GM18868 (cell line): ENCODE data around the gene OSGIN1.
A peak's percentile ranks its signal among the peaks of the same experiment; 100 is the strongest.

ENCODE experiments used
- ATAC-seq: cut with Tn5 transposase; IDR thresholded peaks from one replicate; pipeline ENCODE4 v1.9.1; 2021; ENCODE audit warnings: mild to moderate bottlenecking, moderate library complexity; ENCODE audit not compliant: unreplicated experiment

OSGIN1 gene

DNA sequence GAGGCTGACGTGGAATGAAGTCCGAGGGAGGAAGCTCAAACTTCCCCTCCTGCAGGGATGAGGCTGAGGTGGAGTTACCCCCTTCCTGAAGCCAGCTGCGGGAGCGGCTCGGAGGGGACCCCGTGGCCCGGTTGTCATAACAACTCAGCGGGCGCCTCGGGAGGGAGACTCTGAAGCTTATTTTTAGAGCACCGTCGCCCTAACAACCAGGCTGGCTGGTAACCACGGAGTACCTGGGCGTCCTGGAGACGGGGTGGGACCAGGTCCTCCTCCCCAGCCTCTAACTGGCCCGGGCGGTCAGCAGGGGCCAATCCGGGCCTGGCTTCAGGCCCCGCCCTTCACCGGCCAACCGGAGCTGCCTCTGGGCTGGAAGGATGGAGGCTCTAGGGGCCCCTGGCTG, 42.7 kb downstream of the OSGIN1 start:
- ATAC-seq, result no peak

GRCh38 chr16:83996481-83997252, 43.6 kb downstream of the OSGIN1 start:
- no peak for ATAC-seq

DNA sequence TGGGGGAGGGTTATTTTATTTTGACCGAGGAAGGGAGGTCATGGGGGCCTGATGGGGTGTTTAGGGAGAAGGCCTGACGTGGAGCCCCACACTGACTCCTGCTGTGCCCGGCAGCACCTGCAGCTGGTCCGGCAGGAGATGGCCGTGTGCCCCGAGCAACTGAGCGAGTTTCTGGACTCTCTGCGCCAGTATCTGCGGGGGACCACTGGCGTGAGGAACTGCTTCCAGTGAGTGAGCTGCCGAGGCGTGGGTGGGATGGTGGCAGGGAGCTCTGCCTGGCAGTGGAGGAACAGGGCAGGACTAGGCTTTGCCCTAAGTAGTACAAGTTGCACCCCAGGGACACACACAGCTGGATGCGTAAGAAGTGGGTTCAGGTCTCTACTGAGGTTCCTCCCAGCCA, 45.1 kb downstream of the OSGIN1 start:
- no peak for ATAC-seq

DNA sequence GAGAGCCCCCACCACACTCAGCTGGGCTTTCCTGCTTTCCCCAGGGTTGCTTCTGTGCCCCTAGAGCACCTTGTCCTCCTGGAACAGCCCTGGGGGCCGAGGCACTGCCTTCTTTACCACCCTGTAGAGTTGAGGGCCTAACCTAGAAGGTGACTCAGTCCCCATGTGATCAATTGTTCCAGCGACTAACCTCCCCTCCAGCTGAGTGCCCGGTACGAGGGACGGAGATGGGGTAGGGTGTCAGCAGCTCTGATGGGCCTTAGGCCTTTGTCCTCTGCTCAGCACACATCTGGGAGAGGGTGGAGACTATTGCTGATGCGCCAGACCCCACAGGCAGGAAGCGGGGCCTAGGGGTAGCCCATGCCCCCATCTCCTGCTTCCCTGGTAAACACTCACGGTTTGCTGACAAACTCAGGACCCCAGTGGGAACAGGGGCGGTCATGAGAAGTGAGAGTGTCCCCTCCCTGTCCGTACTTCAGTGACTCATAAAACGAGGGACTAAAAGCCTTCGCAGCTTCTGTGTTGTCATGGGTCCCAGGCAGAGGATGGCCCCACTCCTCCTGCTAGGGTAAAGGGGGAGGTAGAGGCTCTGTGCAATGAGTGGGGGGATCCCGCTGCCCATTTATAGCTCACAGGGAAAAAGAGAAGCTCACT, 48.1 kb downstream of the OSGIN1 start:
- no peak for ATAC-seq

DNA sequence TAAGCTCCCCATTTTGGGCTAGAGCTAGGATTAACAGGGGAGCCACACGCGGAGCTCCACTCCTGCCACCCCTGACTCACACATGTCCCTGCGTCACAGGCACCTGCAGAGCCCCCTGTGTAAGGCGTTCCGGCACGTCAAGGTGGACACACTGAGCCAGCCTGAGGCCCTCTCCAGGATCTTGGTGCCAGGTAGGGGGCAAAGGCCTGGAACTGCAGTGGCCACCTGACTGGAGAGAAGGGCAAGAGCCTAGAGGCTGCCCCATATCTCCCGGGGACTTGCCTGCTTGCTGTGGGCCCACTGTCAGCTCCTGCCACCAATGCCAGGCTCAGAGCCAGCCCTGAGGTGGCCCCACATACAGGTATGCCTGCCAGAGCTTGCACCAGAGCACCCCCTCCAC, 48.7 kb downstream of the OSGIN1 start:
- no peak for ATAC-seq

DNA sequence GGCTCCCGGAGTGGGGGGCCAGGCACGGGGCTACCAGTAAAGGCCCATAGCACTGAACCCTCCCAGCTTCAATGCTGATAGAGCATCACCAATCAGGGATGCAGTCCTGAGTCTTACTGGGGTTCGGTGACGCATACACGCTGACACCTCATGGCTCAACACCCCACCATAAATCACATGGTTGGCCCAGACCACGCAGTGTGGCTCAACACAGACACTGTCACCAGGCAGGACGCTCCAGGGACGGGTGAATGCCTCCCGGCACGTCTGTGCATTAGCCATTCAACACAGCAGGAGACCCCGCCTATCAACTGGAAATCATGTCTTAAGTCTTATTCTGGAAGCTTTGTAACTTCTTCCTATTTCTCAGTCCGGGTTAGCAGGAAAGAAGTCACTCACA, 50.0 kb downstream of the OSGIN1 start:
- ATAC-seq, result no peak

- no peak for ATAC-seq
Observed at GRCh38 chr16:84004442-84004841, 51.4 kb downstream of the OSGIN1 start.

GRCh38 chr16:84005391-84005790, 52.4 kb downstream of the OSGIN1 start:
- ATAC-seq, result no peak

- no peak for ATAC-seq
Observed at GRCh38 chr16:84007520-84007919, 54.5 kb downstream of the OSGIN1 start.

DNA sequence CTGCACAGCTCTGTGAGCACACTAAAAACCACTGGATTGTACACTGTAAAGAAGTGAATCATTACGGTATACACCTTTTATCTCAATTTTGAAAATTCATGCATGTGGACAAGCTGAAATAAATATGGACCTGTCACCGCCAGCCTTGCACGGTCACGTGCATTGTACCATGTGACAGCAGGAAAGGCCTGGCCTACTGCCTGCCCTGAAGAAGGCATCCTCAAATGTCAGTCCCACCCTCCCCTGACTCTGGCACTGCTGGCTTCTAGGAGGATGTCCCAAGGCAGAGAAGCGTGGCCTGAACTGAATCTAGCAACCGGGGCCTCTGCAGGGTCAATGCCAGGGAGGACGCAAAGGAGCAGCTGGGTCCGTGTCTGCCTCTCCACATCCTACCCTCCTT, 54.9 kb downstream of the OSGIN1 start:
- no peak for ATAC-seq

- no peak for ATAC-seq
Observed at GRCh38 chr16:84009282-84009681, 56.2 kb downstream of the OSGIN1 start.

DNA sequence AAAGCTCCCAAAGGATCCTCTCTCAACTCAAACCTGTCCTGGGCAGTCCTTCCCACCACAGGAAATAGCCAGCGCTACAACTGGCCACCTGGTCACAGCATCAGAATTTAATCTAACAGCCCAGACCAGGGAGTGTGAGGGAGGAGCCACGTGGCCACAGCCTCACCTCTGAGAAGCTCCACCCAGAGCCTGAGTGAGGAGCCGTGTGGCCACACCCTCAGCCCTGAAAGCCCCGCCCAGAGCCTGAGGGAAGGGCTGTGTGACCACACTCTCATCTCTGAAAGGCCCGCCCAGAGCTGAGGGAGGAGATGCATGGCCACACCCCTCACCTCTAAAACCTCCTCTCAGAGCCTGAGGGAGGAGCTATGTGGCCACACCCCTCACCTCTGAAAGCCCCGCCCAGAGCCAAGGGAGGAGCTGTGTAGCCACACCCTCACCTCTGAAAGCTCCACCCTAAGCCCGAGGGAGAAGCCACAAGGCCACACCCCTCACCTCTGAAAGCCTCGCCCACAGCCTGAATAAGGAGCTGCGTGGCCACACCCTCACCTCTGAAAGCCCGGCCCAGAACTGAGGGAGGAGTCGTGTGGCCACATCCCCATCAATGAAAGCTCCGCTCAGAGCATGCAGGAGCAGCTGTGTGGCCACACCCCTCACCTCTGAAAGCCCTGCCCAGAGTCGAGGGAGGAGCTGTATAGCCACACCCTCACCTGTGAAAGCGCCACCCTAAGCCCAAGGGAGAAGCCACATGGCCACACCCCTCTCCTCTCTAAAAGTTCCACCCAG, 60.9 kb downstream of the OSGIN1 start:
- peak; percentile 79 for ATAC-seq

GRCh38 chr16:84014570-84015327, 61.7 kb downstream of the OSGIN1 start:
- ATAC-seq, result no peak

GRCh38 chr16:84015399-84015798, 62.4 kb downstream of the OSGIN1 start:
- ATAC-seq, result no peak
